Measurements from ENCODE around the gene CD200.

- no peak for TF ChIP-seq CTCF (IDR thresholded peaks at IDR 0.05)
- no peak for TF ChIP-seq POLR2A (IDR thresholded peaks at IDR 0.05)
- TF ChIP-seq POLR2AphosphoS5 (IDR thresholded peaks at IDR 0.05; ENCODE audit: insufficient read depth in 1 of 2, low read depth in 1 of 2), result no peak
Measured at GRCh38 chr3:112351823-112352222, 18.9 kb downstream of the CD200 start.

Measured in vagina (tissue), 2 donors.